ENCODE data around the gene C12orf43. TPM values are rescaled to one million over a fixed set of nuclear protein-coding genes. Genes with fewer than 3 reads are reported as not detected.

C12orf43 gene
- polyA plus RNA-seq, 1 donor: 10.6 TPM

DNA sequence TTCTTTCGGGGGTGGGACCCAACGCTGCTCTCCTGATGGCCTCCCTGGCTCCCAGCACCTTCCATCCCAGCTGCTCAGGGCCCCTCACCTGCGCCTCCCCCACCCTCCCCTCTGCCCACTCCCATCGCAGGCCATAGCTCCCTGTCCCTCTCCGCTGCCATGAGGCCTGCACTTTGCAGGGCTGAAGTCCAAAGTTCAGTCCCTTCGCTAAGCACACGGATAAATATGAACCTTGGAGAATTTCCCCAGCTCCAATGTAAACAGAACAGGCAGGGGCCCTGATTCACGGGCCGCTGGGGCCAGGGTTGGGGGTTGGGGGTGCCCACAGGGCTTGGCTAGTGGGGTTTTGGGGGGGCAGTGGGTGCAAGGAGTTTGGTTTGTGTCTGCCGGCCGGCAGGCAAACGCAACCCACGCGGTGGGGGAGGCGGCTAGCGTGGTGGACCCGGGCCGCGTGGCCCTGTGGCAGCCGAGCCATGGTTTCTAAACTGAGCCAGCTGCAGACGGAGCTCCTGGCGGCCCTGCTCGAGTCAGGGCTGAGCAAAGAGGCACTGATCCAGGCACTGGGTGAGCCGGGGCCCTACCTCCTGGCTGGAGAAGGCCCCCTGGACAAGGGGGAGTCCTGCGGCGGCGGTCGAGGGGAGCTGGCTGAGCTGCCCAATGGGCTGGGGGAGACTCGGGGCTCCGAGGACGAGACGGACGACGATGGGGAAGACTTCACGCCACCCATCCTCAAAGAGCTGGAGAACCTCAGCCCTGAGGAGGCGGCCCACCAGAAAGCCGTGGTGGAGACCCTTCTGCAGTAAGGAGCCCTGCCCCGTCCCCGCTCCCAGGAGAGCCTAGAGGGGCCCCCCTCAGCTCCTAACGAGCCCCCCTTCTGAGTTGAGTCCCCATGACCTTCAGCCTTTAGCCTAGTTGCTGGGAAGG is 37.7 kb downstream of the C12orf43 start, which contains the start of gene HNF1A:
TSS of gene HNF1A (plus strand) at position 248 of the 924 bp plus-strand sequence. CDS start at position 474, 226 bp downstream.
- no peak for DNase-seq (ENCODE audit: low read depth)

DNA sequence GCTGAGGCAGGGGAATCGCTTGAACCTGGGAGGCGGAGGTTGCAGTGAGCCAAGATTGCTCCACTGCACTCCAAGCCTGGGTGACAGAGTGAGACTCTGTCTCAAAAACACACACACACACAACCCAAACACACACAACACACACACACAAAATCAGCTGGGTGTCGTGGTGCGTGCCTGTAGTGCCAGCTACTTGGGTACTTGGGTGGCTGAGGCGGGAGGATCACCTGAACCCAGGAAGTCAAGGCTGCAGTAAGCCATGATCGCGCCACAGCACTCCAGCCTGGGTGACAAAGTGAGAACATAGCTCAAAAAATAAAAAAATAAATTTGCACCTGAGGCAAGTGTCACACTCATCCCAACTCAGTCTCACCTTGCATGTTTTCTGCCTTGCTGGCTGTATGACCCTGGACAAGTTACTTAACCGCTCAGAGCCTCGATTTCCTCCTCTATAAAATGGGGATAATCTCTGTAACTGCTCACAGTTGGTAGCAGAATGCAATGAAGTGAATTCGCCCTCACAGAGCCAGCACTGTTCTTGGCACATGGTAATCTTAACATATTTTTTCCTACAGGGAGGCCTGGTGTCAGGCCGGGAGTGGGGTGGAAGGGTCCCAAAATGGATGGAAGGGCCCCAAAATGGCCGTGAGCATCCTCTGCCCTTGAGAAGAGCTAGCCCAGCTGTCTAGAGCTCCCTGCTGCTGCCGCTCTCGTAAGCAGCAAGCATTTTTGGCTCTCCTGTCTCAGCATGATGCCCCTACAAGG is 38.6 kb downstream of the C12orf43 start:
- DNase-seq (ENCODE audit: low read depth): no peak

DNA sequence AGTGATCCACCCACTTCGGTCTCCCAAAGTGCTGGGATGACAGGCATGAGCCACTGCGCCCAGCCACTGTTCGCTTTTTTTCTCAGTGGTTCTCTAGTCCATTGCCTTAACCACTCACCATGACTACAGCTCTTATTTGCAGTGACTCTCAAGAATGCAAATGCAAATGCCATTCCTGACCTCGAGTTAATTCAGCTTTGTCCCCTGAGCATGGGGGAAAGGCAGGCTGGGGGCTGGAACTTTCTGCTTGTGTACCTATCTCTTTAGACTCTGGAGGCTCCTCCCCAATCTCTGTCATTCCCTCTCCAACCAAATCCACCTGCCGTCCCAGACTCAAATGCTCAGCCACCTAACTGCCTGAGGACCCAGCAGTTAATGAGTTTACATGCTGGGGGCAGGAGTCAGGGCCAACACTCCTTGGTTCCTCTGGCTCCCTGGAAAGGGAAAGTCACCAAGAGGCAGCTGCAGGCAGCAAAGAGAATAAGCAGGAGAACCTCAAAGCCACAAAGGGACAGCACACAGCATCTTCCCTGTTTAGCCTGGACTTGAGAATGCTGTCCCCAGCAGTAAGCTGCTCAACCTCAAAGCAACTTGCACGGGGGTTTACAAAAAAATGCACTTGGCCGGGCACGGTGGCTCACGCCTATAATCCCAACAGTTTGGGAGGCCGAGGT is 43.3 kb downstream of the C12orf43 start:
- no peak for DNase-seq (ENCODE audit: low read depth)

DNA sequence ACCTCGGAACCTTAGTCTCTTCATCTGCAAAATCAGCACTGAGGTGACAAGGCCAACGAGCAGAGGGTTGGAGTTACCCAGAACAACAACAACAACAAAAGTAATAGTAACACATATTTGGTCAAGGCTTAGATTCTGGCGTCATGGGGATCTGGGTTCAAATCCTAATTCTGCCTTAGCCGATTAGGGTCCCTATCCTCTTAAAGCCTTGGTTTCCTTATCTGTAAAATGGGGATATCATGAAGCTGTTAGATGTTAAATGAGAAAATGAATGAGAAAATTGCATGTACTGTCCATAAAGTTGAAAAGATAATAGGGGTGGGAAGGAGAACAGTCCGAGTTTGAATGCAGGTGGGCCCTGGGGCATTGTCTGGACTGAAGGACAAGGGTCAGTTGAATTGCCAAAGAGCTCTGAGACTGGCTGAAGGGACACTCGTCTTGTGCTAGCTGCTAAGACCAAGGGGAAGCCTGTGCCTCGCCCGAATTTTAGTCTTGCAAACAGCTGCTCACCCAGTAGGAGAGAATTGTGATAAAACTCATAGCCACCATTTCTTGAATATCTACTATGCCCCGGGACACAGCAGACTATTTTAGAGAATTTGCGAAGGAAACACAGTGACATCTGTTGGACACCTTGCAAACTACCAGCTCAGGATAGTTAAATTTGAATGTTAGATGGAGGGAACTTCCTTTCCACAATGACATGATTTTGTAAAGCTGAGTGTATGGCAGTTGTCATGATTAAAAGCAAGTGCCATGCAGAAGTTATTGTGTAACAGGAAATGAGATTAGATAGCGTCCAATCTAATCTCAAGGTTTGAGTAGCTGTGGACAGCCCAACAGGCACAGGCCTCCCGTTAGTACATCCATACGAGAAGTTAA is 44.7 kb downstream of the C12orf43 start:
- peak; percentile 43 for DNase-seq (ENCODE audit: low read depth)

DNA sequence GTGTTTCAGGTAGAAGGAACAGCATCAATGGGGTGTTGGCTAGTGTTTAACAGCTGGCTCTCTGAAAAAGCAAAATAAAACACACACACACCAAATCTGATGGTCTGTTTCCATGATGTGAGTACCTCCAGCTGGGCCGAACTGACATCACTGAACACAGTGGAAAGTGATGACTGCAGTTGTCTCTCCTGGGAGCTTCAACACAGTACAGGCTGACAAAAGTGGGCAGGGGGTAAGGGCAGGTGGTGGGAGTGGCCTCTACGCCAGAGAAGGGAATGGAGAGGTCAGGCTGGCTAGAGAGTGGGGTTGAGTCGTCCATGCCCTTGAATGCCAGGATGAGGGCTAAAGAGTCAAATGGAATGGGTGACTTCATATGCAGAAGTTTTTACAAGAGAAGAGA is 46.0 kb downstream of the C12orf43 start:
- no peak for DNase-seq (ENCODE audit: low read depth)

DNA sequence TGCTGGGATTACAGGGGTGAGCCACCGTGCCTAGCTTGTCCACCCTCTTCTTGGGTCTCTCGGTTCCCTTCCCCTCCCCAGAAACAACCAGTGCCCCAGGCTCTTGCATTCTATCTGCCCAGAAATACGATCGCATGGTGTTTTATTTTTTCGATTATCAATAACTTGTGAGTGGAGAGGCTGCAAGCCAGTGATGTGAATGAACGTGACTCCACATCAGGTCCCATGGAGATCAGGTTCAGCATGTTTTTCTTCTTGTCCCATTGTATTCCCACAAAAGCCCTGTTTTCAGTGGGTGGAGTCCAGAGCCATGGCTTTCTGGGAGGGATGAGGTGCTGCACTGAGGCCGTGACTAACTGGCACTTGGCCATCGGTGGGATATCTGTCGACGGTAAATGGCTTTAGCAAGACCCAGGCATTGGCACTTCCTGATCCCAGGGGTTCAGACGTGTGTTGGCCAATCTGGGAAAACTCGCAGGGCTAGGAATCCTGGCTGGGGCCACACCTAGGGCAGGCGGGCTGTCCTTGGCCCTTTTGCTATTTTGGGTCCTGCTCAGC is 50.7 kb downstream of the C12orf43 start:
- no peak for DNase-seq (ENCODE audit: low read depth)

DNA sequence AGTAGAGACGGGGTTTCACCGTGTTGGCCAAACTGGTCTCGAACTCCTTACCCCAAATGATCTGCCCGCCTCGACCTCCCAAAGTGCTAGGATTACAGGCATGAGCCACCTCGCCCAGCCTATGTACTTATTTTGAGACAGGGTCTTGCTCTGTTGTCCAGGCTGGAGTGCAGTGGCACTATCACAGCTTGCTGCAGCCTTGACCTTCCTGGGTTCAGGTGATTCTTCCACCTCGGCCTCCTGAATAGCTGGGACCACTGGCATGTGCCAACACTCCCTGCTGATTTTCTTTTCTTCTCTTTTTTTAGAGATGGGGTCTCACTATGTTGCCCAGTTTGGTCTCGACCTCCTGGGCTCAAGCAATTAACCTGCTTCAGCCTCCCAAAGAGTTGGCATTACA is 52.0 kb downstream of the C12orf43 start:
- DNase-seq (ENCODE audit: low read depth): no peak

DNA sequence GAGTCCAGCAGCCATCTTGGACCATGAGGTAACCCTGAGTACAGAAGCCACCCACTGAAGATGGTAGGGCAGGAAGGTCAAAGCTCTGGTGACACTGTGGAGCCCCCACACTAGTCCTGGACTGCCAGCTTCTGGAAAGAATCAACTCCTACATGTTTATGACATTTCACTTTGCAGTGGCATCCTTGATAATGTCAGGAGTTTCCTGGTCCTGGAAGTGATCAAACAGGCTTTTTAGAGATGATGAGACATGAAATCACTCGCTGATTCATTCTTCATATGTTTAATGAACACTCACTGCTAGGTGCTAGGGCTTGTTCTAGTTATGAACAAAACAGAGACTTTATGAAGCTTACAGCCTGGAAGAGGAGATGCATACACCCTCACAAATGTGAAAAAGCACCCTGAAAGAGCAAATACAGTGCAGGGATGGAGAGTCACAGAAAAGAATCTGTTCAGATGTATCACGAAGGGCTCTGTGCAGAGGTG is 53.7 kb downstream of the C12orf43 start:
- DNase-seq (ENCODE audit: low read depth): no peak

DNA sequence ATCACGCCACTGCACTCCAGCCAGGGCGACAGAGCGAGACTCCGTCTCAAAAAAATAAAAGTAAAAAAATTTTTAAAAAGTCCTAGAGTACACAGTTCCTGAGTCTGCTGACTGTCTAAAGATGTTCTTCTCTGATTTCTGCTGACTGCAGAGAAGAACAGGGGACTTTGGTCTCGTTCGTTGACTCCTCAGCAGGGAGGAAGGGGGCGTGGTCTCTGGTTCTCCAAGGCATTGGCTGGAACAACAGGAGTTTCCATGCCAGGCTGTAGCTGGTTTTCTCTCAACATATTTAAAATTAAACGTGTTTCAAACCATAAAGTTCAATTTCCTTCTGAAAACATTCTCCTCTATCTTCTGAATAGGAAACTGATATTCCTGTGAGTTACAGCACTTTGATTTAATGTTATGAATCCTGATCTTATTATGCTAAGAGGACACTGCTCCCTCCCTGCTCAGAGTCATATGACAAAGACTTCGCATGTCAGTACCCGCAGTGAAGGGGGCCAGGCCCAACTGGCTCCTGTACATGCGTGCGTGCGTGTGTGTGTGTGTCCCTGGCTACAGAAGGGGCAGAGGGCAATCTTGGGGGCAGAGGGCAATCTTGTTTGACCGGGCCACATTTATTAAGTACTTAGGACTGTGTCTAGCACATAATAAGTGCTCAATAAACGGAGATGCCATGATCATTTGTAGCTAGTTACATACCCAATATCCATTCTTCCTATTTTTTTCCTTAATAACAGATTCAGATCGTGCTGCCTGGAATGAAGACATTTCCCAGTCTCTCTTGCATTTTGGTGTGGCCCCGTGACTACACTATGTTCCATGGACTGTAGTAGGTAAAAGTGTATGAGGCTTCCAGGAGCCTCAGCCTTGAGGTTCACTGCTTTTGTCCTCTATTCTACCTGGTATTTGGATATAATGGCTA is 54.4 kb downstream of the C12orf43 start:
- DNase-seq (ENCODE audit: low read depth): no peak

DNA sequence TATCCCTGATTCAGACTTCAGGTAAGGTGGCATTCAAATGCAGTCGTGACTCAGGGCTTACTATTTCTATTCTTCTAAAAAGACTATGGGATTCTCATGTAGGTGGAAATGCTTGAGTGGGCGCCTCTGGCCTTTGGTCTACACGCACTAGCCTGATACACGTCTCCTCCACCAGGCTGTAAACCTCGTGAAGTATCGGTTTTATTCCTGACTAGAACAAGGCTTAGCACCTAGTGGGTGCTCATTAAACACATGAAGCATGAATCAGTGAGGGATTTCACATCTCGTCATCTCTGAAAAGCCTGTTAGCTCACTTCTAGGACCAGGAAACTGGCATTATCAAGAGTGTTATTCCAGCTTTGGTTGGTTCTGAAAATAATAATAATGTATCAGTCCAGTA is 55.6 kb downstream of the C12orf43 start:
- DNase-seq (ENCODE audit: low read depth): no peak

DNA sequence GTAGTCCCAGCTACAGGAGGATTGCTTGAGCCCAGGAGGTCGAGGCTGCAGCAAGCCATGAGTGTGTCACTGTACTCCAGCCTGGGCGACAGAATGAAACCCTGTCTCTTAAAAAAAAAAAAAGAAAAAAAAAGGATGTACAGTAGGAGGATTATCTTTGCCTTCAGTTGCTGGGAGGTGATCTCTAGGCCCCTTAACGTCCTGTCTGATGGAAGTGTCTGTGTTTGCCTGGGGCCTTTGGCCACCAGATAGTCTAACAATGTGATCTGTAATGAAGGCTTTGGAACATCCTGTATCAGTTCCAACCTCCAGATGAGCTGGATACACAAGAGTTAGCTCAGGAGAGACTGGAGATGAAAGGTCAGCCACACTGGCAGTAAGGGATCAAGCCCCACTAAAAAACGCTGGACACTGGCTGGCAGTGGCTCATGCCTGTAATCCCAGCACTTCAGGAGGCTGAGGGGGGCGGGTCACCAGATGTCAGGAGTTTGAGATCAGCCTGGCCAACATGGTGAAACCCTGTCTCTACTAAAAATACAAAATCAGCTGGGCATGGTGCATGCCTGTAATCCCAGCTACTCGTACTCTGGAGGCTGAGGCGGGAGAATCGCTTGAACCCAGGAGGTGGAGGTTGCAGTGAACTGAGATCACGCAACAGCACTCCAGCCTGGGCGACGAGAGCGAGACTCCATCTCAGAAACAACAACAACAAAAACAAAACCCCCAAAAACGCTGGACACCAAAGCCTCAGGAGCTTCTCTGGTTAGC is 57.0 kb downstream of the C12orf43 start:
- DNase-seq (ENCODE audit: low read depth): no peak

DNA sequence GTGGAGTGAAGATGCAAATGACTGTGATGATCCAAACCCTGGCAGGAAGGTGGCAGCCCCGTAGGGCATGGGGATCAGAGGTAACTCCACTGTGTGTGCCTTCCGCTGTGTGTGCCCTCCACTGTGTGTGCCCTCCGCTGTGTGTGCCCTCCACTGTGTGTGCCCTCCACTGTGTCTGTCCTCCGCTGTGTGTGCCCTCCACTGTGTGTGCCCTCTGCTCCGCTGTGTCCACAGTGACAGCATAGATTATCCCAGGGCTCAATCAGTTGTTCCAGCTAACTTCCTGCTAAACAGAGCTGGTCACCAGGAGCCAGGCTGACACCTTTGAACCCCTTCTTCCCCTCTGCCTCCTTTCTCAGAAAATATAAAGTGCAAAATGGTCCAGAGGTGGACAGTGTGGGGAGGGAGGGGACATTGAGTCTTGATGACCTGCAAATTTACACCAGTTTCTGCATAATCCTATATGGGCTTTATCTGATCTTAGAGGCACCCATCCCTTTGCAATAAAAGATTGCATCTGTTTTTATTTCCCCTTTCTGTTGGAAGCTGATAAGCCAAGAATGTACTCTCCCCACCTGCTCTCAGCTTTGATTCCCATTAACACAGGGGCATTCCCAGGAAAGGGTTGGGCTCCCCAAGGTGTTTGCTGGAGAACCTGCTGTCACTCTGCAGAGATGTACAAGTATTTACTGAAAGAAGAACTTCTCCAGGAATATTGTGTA is 59.5 kb downstream of the C12orf43 start:
- no peak for DNase-seq (ENCODE audit: low read depth)

DNA sequence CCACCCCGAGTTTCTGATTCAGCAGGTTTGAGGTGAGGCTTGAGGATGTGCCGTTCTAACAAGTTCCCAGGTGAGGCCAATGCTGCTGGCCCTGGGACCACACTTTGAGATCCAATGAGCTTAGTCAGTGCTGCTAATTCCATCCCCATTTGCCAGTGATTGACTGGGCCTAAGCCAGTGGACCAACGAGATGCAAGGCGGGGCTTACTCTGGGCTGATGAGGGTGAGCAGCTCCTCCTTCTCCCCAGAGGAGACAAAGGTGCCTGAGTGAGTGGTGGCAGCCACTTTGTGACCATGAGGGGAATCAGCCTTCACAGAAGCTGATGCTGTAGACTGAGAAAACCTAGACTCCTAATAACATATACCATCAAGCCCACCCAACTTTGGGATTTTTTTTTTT is 61.1 kb downstream of the C12orf43 start:
- no peak for DNase-seq (ENCODE audit: low read depth)

DNA sequence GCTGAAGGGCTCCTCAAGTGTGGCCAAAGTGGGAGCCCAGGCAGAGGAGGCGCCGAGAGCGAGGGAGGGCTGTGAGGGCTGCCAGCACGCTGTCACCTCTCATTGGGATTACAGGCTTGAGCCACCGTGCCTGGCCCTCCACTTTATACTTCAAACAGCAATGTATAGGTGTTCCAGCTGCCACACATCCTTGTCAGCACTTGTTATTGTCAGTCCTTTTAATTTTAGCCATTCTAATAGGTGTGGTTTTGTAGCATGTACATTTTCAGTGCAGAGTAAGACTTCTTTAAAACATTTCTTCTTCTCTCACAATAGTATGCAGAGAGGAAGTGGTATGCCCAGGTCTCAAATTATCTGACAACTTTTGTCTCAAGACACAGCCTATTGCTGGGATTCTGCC is 65.5 kb downstream of the C12orf43 start:
- no peak for DNase-seq (ENCODE audit: low read depth)
